H9 (cell line): Measurements from ENCODE around the gene ESM1. TPM values are rescaled to one million over a fixed set of nuclear protein-coding genes. Genes with fewer than 3 reads are reported as not detected.

ENCODE experiments used
- DNase-seq: peaks from one replicate; pipeline ENCODE4 v3.0.0-alpha.2; 2017
- H2AFZ ChIP-seq: one replicate; pipeline ENCODE4 v1.6.1; 2013; ENCODE audit warnings: mild to moderate bottlenecking, low read length, control low read depth, moderate library complexity
- H2AK5ac ChIP-seq: 2 replicates; pipeline ENCODE4 v1.6.1; 2013; ENCODE audit warnings: low read length, control low read depth, mixed read lengths; ENCODE audit not compliant: insufficient read length
- H2BK120ac ChIP-seq: one replicate; pipeline ENCODE4 v1.6.1; 2013; ENCODE audit warnings: low read depth, mild to moderate bottlenecking, low read length, control low read depth, inconsistent platforms; ENCODE audit not compliant: poor library complexity, severe bottlenecking
- H2BK12ac ChIP-seq: 2 replicates; pipeline ENCODE4 v1.6.1; 2013; ENCODE audit warnings: low read length, control low read depth, mixed read lengths, low read depth; ENCODE audit not compliant: insufficient read length
- H2BK15ac ChIP-seq: 2 replicates; pipeline ENCODE4 v1.6.1; 2013; ENCODE audit warnings: low read depth, low read length, control low read depth
- H2BK20ac ChIP-seq: one replicate; pipeline ENCODE4 v1.6.1; 2013; ENCODE audit warnings: low read depth, mild to moderate bottlenecking, low read length, control low read depth, inconsistent platforms; ENCODE audit not compliant: poor library complexity, severe bottlenecking
- H2BK5ac ChIP-seq: 2 replicates; pipeline ENCODE4 v1.6.1; 2013; ENCODE audit warnings: low read length, control low read depth, mixed read lengths; ENCODE audit not compliant: insufficient read length
- H3K14ac ChIP-seq: 2 replicates; pipeline ENCODE4 v1.6.1; 2013; ENCODE audit warnings: low read length, control low read depth; ENCODE audit not compliant: insufficient read depth
- H3K18ac ChIP-seq: 2 replicates; pipeline ENCODE4 v1.6.1; 2013; ENCODE audit warnings: low read depth, mild to moderate bottlenecking, mixed read lengths, low read length, control low read depth; ENCODE audit not compliant: insufficient read length
- H3K23ac ChIP-seq: 2 replicates; pipeline ENCODE4 v1.6.1; 2013; ENCODE audit warnings: low read length, control low read depth, mixed read lengths, low read depth; ENCODE audit not compliant: insufficient read length
- H3K23me2 ChIP-seq: 2 replicates; pipeline ENCODE4 v1.6.1; 2013; ENCODE audit warnings: low read depth, mild to moderate bottlenecking, mixed read lengths, low read length, control low read depth; ENCODE audit not compliant: insufficient read length, poor library complexity, severe bottlenecking
- H3K27ac ChIP-seq: 2 replicates; pipeline ENCODE4 v1.5.1; 2013; ENCODE audit warnings: low read length, control low read depth, mixed read lengths, low read depth; ENCODE audit not compliant: insufficient read length
- H3K27me3 ChIP-seq: 2 replicates; pipeline ENCODE4 v1.6.1; 2013; ENCODE audit warnings: low read length, control low read depth, inconsistent platforms; ENCODE audit not compliant: insufficient read depth
- H3K4ac ChIP-seq: 2 replicates; pipeline ENCODE4 v1.6.1; 2013; ENCODE audit warnings: low read depth, mild to moderate bottlenecking, control low read depth, inconsistent platforms, low read length, moderate library complexity
- H3K4me1 ChIP-seq: 2 replicates; pipeline ENCODE4 v1.6.1; 2013; ENCODE audit warnings: low read length, control low read depth, inconsistent platforms; ENCODE audit not compliant: insufficient read depth
- H3K4me2 ChIP-seq: 2 replicates; pipeline ENCODE4 v1.6.1; 2013; ENCODE audit warnings: low read length, control low read depth, mixed read lengths; ENCODE audit not compliant: insufficient read length, insufficient read depth
- H3K56ac ChIP-seq: 2 replicates; pipeline ENCODE4 v1.6.1; 2013; ENCODE audit warnings: low read depth, mild to moderate bottlenecking, mixed read lengths, low read length, control low read depth; ENCODE audit not compliant: insufficient read length
- H3K79me1 ChIP-seq: 2 replicates; pipeline ENCODE4 v1.6.1; 2013; ENCODE audit warnings: low read depth, mild to moderate bottlenecking, moderate library complexity, low read length, control low read depth, inconsistent platforms; ENCODE audit not compliant: insufficient read depth, poor library complexity, severe bottlenecking
- H3K79me2 ChIP-seq: 2 replicates; pipeline ENCODE4 v1.6.1; 2013; ENCODE audit warnings: low read length, control low read depth, inconsistent platforms; ENCODE audit not compliant: insufficient read depth
- H3K9ac ChIP-seq: 2 replicates; pipeline ENCODE4 v1.6.1; 2013; ENCODE audit warnings: low read length, control low read depth, mixed read lengths; ENCODE audit not compliant: insufficient read length; ENCODE audit errors: extremely low read depth
- H3K9me3 ChIP-seq: one replicate; pipeline ENCODE4 v1.6.1; 2013; ENCODE audit warnings: low read depth, low read length, inconsistent platforms; ENCODE audit not compliant: control insufficient read depth
- H3T11ph ChIP-seq: one replicate; pipeline ENCODE4 v1.6.1; 2013; ENCODE audit warnings: mild to moderate bottlenecking, low read length, control low read depth, inconsistent platforms
- H4K20me1 ChIP-seq: one replicate; pipeline ENCODE4 v1.6.1; 2013; ENCODE audit not compliant: control insufficient read depth, insufficient read length, insufficient read depth
- H4K5ac ChIP-seq: 2 replicates; pipeline ENCODE4 v1.6.1; 2013; ENCODE audit warnings: low read depth, mild to moderate bottlenecking, mixed read lengths, low read length, control low read depth; ENCODE audit not compliant: insufficient read length
- H4K8ac ChIP-seq: replicated peaks from 2 replicates; pipeline ENCODE4 v1.6.1; 2013; ENCODE audit warnings: low read length, control low read depth, mixed read lengths, low read depth; ENCODE audit not compliant: insufficient read length
- H4K91ac ChIP-seq: 2 replicates; pipeline ENCODE4 v1.6.1; 2013; ENCODE audit warnings: low read depth, mild to moderate bottlenecking, moderate library complexity, mixed read lengths, low read length, control low read depth; ENCODE audit not compliant: insufficient read length
- H3K27ac Mint-ChIP-seq, 3 experiments: 2 replicates in 2 of 3; 3 replicates in 1 of 3; pipeline ENCODE4 v1.8.0; 2020 to 2021; ENCODE audit warnings: mixed read lengths in 3 of 3, mild to moderate bottlenecking in 1 of 3, moderate library complexity in 1 of 3
- H3K27me3 Mint-ChIP-seq: 2 replicates; pipeline ENCODE4 v1.8.0; 2021; ENCODE audit warnings: low read depth, mild to moderate bottlenecking, moderate library complexity, mixed read lengths
- H3K36me3 Mint-ChIP-seq, 3 experiments: 2 replicates in 2 of 3; 3 replicates in 1 of 3; pipeline ENCODE4 v1.8.0; 2020 to 2021; ENCODE audit warnings: low read depth in 3 of 3, mixed read lengths in 3 of 3; ENCODE audit not compliant: insufficient read depth in 1 of 3
- H3K4me1 Mint-ChIP-seq, 2 experiments: 2 replicates each; pipeline ENCODE4 v1.8.0; 2020; ENCODE audit warnings: mixed read lengths in 2 of 2
- H3K4me3 Mint-ChIP-seq, 2 experiments: 2 replicates in 1 of 2; 3 replicates in 1 of 2; pipeline ENCODE4 v1.8.0; 2020 to 2021; ENCODE audit warnings: mild to moderate bottlenecking in 2 of 2, mixed read lengths in 2 of 2, moderate library complexity in 1 of 2
- H3K9me3 Mint-ChIP-seq, 2 experiments: 2 replicates in 1 of 2; 3 replicates in 1 of 2; pipeline ENCODE4 v1.8.0; 2020; ENCODE audit warnings: mild to moderate bottlenecking in 2 of 2, mixed read lengths in 2 of 2, moderate library complexity in 1 of 2
- CTCF ChIP-seq: fragments of 200-600 bp; sonication (generic); conservative IDR thresholded peaks from 3 replicates; pipeline ENCODE4 v1.8.0; 2021; ENCODE audit warnings: antibody characterized with exemption, mild to moderate bottlenecking
- WGBS: extraction: QIAGEN DNeasy Blood & Tissue Kit; methylation state at CpG from one replicate; pipeline ENCODE4 v1.1.7; 2013; ENCODE audit warnings: missing lambda C conversion rate, low lambda C conversion rate, mixed read lengths; ENCODE audit not compliant: insufficient read length; ENCODE audit errors: extremely low coverage; 5-methylcytosine and 5-hydroxymethylcytosine counted together
- total RNA-seq: library from RNA; stranded (reverse); gene quantifications from 2 replicates; pipeline ENCODE4 v1.2.1, GENCODE V29; 2021

ESM1 gene
- total RNA-seq, 1 experiment from 2014 or later, result not detected

- no peak overlapping the region for H2AK5ac ChIP-seq
- no peak overlapping the region for H3T11ph ChIP-seq
- no peak overlapping the region for H4K8ac ChIP-seq
- no peak overlapping the region for H4K91ac ChIP-seq
- no peak overlapping the region for H3K18ac ChIP-seq
- H3K27ac ChIP-seq, result no peak overlapping the region
- no peak for DNase-seq
- H3K23ac ChIP-seq, result no peak overlapping the region
- H3K4me1 ChIP-seq, result no peaks in the 10 kb centered on the region
- no peak overlapping the region for H3K14ac ChIP-seq
- WGBS, result no CpG with 5 or more reads among the region's 2 CpGs
- no peak overlapping the region for H2BK12ac ChIP-seq
- H3K79me2 ChIP-seq, result no peaks in the 10 kb centered on the region
- no peaks in the 10 kb centered on the region for H3K36me3 Mint-ChIP-seq
- no peaks in the 10 kb centered on the region for H3K27me3 ChIP-seq
- no peaks in the 10 kb centered on the region for H3K27me3 Mint-ChIP-seq
- H3K4me2 ChIP-seq, result no peak overlapping the region
- H3K4me1 Mint-ChIP-seq, result peaks cover 9 to 16% of the 10 kb centered on the region in 2 experiments
- no peaks in the 10 kb centered on the region for H3K79me1 ChIP-seq
- H2BK120ac ChIP-seq, result no peak overlapping the region
- H2BK5ac ChIP-seq, result no peak overlapping the region
- H2AFZ ChIP-seq, result no peak overlapping the region
- H4K20me1 ChIP-seq, result no peaks in the 10 kb centered on the region
- no peak overlapping the region for H3K56ac ChIP-seq
- TF ChIP-seq CTCF, result no peak
- H3K4ac ChIP-seq, result no peak overlapping the region
- no peak overlapping the region for H3K27ac Mint-ChIP-seq
- 0 out of 5 replicates have a peak, but pooled peaks cover 0 to 3% of the 10 kb centered on the region in 2 experiments for H3K9me3 Mint-ChIP-seq
- H3K23me2 ChIP-seq, result no peaks in the 10 kb centered on the region
- H3K4me3 Mint-ChIP-seq, result no peak overlapping the region
- H2BK15ac ChIP-seq, result no peak overlapping the region
- no peak overlapping the region for H3K9ac ChIP-seq
- H2BK20ac ChIP-seq, result no peak overlapping the region
- H3K9me3 ChIP-seq, result no peaks in the 10 kb centered on the region
- no peak overlapping the region for H4K5ac ChIP-seq
Measured at GRCh38 chr5:55022450-55022849, 37.1 kb upstream of the ESM1 start.
